Stimulated activated CD4-positive, alpha-beta T cell treated with anti-CD3 and anti-CD28 coated beads, Interleukin-4, amount 100 ng/mL, for 4 hours (primary cell): ENCODE measurements around the gene HIC2.
"Not testable (repeated sequence)": the region's sequence is repeated elsewhere in the genome, so short reads cannot be mapped to it uniquely, and the experiment has no call there.

Source experiments
- DNase-seq, 2 experiments: peaks; one replicate each; pipeline ENCODE4 v3.0.0-alpha.2; 2020

The HIC2 gene, protein sequence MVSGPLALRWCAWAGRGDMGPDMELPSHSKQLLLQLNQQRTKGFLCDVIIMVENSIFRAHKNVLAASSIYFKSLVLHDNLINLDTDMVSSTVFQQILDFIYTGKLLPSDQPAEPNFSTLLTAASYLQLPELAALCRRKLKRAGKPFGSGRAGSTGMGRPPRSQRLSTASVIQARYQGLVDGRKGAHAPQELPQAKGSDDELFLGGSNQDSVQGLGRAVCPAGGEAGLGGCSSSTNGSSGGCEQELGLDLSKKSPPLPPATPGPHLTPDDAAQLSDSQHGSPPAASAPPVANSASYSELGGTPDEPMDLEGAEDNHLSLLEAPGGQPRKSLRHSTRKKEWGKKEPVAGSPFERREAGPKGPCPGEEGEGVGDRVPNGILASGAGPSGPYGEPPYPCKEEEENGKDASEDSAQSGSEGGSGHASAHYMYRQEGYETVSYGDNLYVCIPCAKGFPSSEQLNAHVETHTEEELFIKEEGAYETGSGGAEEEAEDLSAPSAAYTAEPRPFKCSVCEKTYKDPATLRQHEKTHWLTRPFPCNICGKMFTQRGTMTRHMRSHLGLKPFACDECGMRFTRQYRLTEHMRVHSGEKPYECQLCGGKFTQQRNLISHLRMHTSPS

DNA sequence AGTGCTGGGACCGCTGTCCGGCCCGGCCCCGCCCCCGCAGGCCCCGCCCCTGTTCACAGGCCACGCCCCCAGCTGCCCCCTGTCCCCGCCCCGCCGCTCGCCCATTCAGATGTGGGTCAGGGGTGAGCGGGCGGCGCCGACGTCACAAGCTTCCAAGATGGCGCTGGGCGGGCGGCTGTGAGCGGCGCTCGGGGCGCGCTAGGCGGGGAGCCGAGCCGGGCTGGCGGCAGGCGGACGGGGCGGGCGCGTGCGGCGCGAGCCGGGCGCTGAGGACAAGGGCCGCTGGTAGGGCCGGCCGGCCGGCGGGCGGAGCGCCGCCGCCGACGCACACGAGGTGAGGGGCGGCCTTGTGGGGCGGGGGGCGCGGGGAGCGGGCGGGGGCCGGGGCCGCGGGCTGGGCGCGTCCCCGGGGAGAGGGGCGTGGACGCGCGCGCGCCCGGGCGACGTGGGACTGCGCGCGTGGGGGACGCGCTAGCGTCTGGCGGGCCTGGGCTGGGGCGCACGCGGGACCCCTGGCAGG lies at the start of gene HIC2:
HIC2 (plus strand) TSS at position 145 of the 520 bp plus-strand sequence. CDS start 25,461 bp downstream, outside the sequence.
- not testable (repeated sequence) for DNase-seq

DNA sequence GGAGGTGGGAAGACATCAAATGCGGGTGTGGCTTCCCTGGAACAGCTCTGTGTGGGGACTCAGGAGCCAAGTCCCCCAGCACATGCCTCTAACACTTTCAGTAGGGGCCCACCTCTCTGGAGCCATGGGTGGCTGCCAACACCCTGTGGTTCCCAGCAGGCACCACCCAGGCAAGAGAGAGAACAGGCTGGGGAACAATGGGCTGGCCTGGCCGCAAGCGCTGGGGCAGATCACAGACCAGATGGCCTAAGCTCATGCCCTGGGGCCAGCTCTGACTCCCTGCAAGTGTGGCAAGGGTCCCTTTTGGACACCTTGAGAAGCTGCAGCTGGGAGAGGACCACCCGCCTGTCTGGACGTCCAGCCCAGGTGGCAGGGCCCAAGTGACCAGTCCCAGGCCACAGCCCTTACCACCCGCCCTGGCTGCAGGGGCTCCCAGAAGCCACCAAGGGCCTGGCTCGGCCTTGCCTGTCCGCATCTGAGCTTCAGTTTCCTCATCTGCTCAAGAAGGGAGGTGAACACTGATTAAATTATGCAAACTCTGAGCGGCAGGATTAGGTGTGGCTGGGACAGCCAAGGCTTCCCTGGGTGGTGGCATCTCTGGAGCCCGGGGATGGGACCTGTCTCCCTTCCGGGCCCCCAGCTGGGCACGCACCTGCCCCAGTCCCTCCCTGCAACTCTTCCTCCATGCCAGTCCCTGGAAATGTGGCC lies 48.4 kb upstream of the HIC2 start:
- DNase-seq, result not testable (repeated sequence)

DNA sequence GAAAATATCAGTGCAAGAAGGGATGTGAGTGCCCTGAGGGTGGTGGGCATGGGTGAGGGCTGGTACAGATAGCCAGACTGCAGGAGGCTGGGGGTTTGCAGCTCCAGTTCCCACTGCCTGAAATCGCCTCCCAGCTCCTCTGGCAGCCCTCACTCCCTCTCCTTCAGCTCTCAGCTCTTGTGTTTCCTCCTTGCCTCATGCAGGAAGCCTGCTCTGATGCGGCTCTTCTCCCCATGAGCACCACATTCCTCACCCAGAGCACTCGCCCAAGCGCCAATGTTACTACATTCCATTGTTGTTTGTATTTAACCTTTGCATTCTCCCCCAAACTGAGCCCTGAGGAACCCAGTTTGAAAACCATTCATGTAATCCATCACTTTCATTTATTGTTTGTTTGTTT lies 41.3 kb upstream of the HIC2 start:
- not testable (repeated sequence) for DNase-seq

DNA sequence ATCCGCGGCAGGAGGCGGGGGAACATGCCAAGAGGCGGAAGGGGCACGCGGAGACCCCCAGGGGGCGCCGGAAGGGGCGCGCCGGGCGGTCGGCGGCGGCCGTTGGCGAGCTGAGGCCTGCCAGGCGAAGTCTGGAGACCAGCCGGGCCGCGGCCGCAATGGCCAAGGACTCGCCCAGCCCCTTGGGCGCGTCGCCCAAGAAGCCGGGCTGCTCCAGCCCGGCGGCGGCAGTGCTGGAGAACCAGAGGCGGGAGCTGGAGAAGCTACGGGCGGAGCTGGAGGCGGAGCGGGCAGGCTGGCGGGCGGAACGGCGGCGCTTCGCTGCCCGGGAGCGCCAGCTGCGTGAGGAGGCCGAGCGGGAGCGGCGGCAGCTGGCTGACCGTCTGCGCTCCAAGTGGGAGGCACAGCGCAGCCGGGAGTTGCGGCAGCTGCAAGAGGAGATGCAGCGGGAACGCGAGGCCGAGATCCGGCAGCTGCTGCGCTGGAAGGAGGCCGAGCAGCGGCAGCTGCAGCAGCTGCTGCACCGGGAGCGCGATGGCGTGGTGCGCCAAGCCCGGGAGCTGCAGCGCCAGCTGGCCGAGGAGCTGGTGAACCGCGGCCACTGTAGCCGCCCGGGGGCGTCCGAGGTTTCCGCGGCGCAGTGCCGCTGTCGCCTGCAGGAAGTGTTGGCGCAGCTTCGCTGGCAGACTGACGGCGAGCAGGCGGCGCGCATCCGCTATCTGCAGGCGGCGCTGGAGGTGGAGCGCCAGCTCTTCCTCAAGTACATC lies 33.3 kb upstream of the HIC2 start, which contains the start of gene RIMBP3B:
RIMBP3B (plus strand) TSS at position 51 of the 767 bp plus-strand sequence; CDS start at position 159, 108 bp downstream.
- DNase-seq, result not testable (repeated sequence)

DNA sequence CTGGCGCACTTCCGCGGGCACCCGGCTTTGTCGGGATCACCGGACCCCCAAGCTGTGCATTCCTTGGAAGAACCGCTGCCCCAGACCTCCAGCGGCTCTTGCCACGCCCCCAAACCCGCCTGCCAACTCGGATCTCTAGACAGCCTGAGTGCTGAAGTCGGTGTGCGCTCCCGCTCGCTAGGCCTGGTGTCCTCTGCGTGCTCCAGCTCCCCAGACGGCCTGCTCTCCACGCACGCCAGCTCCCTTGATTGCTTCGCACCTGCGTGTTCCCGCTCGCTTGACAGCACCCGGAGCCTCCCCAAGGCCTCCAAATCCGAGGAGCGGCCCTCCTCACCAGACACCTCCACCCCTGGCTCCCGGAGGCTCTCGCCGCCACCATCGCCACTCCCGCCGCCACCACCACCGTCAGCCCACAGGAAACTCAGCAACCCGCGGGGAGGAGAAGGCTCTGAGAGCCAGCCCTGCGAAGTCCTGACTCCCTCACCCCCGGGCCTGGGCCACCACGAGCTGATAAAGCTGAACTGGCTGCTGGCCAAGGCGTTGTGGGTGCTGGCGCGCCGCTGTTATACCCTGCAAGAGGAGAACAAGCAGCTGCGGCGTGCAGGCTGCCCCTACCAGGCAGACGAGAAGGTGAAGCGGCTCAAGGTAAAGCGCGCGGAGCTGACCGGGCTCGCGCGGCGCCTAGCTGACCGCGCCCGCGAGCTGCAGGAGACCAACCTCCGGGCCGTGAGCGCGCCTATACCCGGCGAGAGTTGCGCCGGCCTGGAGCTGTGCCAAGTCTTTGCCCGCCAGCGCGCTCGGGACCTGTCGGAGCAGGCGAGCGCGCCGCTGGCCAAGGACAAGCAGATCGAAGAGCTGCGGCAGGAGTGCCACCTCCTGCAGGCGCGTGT lies 32.5 kb upstream of the HIC2 start:
- not testable (repeated sequence) for DNase-seq

DNA sequence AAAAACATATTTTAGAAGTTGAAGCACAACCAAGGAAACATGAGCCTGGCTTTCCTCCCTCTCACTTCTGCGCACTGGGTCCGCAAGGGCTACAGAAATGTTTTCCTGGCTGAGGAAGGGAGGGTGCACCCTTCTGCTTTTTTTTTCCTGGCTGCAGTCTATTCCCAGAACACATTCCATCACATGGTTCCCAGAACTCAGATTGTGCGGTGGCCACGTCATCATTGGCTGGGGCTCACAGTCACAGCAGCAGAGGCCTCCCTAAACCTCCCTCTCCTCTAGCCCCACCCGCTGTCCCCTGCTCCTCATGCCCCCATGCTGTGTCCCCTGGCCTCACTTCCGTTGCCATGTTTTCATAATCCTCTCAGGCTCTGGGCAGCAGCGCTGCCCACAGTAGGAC lies 27.7 kb upstream of the HIC2 start:
- not testable (repeated sequence) for DNase-seq

DNA sequence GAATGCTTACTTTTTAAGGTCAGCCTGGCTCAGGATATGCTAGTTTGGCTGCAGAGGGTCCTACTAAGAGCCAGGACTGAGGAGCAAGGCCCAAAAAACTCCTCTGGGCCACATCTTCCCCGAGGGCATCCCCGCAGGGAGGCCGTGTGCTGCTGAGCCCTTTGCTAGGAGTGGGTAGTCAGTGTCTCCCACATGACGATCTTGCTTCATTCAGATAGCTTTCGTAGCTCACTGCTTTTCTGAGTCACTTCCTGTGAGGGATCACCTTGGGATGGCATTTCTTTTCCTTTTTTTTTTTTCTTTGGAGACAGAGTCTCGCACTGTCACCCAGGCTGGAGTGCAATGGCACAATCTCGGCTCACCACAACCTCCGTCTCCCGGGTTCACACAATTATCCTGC lies 27.2 kb upstream of the HIC2 start:
- not testable (repeated sequence) for DNase-seq

DNA sequence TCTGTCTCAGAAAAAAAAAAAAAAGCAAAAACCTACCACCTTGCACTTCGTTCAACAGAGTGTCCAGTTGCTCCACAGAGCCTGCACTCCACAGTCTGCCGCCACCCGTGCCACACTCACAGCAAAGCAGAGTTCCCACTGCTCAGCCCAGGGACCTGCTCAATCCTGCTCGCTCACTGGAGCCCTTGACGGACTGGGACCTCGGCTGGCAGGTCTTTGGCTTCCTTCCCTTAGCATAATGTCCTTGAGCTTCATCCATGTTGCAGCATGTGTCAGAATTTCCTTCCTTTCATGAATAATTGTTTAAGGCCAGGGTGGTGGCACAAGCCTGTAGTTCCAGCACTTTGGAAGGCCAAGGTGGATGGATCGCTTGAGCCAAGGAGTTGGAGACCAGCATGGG lies 22.6 kb upstream of the HIC2 start:
- DNase-seq, result not testable (repeated sequence)

DNA sequence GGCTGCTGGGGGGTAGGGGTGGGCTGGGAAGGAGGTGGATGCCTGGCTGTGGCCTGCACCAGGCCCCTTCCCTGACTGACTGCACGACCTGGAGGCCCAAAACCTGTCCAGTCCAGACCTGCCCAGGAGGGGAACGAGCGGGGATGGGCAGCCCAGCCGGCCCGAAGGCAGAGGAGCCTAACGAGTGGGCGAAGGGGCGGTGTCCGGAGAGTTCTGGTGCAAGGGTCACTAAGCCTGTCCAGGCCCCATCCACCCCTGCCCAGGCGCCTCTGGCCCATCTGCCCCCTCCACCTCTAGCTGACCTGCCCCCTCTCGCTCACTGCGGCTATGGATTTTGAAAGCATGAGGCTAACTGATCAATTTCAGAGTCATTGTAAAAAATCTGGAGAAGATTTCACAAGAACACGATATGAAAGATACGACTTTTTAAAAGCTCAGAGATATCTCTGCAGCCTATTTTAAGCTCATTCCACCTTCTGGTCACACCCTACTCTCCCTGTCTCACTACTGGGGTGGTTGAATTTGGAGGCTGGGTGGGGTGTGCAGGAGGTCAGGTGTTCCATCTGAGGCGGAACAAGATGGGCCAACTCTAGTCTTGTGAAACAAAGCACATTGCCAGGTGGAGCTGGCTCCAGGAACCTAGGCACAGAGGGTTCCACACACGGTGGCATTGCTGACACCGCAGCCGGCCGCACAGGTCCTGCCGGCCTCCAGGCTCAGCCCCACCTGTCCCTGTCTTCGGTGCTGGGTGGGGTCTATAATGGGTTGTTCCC lies 15.8 kb upstream of the HIC2 start:
- not testable (repeated sequence) for DNase-seq

DNA sequence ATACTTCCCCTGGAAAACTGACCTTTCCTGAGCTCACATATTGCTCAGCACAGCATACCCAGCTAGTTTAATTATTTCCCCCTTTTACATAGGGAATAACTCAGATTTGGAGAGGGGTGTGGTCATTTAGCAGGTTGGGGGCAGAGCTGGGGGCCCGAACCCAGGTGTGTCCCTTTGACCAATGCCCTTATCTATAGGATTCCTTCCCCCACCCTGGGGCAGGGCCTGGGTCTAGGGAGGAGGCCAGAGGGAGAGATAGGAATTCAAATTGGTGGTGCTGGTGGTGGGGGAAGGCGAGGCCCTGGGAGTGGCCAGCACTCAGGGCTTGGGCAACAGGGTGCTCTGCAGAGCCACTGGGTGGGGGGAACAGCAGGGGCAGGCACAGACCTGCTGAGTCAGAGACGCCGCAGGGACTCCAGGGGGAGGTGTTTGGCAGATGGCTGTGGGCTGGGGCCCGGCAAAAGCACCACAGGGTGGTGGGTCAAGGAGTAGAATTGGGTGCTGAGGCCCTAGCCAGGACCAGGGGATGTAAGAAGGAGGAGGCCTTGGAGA lies 14.3 kb upstream of the HIC2 start:
- DNase-seq, result not testable (repeated sequence)

DNA sequence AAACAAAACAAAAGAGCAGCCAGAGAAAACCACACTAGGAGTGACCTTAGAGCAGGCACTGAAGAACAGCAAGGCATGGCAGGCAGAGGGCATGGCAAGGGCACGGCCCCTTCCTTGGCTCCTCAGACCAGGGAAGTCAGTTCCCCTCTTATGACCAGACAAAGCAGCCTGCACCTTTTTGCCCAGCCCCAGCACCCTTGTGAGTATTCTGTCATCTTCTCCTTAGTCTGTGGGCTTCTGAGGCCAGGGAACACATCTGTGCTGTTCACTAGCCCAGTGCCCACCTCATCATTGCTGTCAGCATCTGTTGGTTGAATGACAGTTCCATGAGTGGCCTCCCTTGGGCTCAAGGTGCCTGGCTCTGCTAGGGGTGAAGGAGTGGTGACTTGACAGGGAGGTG lies 10.0 kb upstream of the HIC2 start:
- not testable (repeated sequence) for DNase-seq

DNA sequence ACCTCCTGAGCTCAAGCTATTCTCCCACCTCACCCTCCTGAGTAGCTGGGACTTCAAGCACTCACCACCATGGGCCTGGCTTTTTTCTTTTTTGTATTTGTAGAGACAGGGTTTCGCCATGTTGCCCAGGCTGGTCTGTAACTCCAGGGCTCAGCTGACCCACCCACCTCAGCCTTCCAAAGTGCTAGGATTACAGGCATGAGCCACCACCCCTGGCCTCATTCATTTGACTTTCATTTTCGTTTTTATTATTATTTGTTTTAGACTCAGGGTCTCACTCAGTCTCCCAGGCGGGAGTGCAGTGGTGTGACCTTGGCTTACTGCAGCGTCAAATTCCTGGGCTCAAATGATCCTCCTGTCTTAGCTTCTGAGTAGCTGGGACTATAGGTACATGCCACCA lies 9.4 kb upstream of the HIC2 start:
- DNase-seq, result not testable (repeated sequence)

DNA sequence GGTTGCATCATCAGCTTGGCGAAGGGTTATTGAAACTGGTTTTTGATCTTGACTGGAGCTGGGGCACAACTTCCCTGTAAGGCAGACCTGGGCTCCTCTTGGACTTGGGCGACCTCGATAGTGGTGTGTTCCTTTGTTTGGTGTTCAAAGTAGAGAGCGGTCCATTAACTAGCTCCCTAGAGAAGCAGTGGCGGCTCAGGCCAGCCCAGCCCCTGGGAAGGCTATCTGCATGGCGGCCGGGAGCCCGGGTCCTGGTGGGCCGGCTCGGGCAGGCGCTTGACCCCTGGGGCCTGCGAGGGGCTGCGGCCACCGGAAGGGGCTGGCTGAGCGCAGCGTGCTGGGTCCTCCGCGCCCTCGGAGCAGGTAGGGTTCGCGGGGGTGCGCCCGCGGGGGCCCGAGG lies 796 bp upstream of the HIC2 start:
- not testable (repeated sequence) for DNase-seq

DNA sequence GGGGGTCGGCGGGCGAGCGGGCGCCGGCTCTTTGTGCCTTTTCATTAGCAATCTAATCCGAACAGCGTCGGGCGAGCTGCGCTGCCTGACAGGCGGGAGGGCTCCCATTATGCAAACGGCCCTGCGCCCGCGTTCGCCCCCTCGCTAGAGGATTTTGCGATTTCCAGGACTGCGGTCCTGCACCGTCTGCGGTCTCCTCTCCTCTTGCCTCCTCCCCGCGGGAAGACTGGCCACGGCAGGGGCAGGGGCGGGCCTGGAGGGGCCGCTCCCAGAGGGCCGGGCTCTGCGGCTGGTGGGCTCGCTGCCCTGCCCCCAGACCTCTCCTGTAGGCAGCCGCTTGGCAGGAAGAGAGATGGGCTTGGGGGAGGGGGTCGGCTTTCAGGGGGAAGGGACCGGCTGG lies 682 bp downstream of the HIC2 start:
- DNase-seq, result peak; percentile 8 to 31

DNA sequence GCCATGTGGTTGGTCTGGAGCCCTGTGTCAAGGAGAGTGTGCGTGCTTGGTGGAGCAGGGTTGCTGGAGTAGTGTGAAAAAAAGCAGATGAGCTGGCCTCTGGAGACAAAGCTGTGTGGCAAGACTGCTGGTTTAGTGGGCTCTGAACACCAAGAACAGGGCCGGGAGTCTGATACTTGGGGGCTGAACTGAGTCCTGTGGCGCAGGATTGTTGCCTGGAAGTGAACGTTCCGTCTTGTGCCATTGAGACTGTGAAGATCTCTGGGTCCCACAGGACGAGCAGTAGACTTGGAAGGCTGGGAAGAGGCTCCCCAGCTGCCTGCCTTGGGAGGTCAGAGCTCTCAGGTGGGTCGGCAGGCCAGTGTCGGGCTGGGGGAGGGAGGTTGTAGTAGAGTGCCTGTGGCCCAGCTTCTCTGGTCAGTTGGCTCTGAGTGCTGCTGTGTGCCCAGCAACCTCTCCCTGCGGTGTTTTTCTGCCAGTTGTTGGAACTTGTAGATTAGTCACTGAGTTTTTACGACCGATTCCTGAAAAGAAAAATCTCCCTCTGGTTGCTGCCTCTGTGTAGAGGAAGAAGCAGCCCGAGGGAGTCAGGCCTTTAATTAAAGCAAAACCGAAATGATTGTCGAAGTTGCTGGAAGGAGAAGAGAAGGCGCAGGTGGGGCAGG lies 1.9 kb downstream of the HIC2 start:
- not testable (repeated sequence) for DNase-seq

DNA sequence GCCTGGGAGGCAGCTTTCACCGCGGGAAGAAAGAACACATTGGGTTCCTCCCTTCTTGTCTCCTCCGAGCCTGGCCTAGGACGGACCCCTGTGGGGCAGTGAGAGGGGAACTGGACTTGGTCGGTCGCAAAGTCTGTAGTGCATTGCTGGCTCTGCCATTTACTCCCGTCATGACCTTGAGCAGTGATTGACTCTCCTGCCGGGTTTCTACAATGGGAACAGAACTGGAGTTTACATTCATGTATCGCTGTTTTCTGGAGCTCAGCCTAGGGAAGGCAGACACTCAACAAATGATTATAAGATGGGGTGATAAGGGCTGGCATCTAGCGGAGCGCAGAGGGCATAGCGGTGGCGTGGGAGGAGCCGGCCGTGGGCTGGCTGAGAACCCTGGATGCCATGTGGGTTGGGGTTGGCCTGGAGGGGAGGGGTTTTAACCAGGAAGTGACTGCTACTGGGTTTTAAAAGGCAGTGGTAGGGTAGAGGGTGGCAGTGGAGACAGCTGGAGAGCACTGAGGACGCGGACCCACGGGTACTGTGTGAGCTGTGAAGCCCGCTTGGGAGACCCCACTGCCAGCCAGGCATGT lies 3.1 kb downstream of the HIC2 start:
- not testable (repeated sequence) for DNase-seq

DNA sequence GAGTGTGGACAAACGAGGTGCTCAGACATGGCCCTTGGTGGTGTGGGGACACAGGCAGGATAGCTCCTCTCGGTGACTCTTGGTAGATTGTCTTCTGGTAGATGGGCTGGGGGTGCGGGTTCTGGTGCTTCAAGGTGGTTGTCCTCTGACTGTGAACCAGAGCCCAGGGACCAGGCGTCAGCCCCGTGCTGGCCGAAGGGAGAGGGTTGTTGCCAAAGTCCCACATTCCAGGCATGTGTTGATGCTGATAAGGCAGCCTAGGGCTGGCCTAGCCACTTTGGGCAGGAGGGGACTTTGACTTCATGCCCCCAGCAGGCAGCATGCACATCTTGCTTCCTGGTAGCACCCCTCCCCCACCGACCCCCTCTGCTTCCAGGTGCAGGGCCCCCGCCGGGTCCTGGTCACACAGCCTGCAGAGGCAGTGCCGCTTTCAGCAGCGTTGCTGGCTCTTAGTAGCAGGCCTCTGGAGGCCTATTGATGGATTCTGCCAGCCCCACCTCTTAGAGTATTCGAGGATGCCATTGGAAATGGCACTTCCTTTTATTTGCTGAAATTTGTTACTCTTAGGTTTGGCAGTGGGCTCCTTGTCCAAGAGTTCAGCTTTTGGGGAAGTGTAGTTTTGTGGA lies 7.0 kb downstream of the HIC2 start:
- DNase-seq, result not testable (repeated sequence)

DNA sequence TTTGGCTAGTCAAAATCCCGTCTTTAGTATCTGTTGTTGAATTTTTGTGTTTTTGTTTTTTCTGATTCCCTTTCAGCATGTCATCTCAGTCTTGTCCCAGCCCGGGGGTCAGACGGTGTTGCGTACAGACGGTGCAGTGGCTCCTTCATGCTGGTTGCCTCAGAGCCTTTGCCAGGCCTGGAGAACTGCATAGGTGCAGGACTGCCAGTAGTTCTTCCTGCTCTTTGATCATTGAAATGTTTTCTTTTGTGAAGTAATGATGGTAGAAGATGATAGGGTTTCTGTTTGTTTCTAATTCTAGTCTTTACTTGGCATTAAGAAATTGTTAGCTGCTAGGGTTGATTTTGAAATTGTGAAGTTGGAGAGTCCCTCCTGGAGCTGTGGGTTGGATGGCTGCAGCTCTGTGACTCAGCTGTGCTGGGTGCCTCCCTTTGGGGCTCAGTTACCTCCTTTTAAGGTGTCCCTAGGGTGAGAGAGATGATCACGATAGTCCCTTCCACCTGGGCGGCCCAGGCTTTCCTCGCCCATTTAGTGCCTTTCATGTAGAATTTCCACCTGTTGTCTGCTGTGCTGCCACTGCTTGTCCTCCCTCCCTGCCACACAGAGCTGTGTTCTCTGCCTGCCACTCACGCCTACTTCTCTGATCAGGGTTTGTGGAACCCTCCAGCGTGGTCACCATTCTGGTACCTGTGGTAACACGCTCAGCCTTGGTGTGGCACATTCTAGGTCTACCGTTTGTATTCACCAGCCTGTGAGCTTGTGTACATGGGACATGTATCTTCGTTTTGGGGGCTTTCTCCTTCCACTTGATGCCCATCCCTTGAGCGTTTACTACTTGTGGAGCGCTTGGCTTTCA lies 17.4 kb downstream of the HIC2 start:
- DNase-seq, result not testable (repeated sequence)
